LHCN-M2 (cell line): ENCODE results near the gene REG3A. TPM values are rescaled to one million over a fixed set of nuclear protein-coding genes. Genes with fewer than 3 reads are reported as not detected.

Experiments
- DNase-seq: peaks from one replicate; pipeline ENCODE4 v3.0.0-alpha.2; 2012; ENCODE audit warnings: low read depth
- total RNA-seq: library from RNA; depleted of rRNA; stranded (reverse); fragments of >200 nt; gene quantifications from 2 replicates; pipeline ENCODE4 v1.2.3, GENCODE V29; 2014; rRNA removed

Gene REG3A
- total RNA-seq, 1 experiment from 2014 or later = not detected

DNA sequence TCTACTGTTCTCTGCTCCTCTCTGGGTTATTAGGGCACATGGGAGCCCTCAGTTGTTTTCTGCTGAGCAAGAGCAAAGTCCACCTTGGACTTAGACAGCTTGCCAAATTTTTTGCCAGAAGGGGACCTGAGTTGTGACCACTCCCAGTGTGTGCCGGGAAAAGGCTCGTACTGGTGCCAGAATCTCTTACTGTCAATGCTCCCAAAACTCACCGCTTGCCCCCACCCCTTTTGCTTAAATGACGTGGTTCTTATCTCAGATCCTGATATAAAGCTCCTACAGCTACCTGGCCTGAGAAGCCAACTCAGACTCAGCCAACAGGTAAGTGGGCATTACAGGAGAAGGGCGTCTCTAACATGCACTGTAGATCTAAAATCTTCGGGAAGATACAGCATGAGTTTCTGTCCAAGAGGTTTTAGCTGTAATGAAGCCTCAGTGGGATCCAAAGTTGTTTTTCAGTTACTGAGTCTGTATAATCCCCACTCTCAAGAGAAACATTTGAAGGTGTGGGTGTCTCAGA is 39.3 kb downstream of the REG3A start, which contains the start of gene REG1A:
REG1A (plus strand) TSS at position 295 of the 520 bp plus-strand sequence. CDS start 374 bp downstream, outside the sequence.
- DNase-seq = no peak

- no peak for DNase-seq
These were observed 42.3 kb downstream of the REG3A start for GRCh38 chr2:79116997-79117928.

GRCh38 chr2:79114797-79115494 is 44.6 kb downstream of the REG3A start:
- no peak for DNase-seq

DNA sequence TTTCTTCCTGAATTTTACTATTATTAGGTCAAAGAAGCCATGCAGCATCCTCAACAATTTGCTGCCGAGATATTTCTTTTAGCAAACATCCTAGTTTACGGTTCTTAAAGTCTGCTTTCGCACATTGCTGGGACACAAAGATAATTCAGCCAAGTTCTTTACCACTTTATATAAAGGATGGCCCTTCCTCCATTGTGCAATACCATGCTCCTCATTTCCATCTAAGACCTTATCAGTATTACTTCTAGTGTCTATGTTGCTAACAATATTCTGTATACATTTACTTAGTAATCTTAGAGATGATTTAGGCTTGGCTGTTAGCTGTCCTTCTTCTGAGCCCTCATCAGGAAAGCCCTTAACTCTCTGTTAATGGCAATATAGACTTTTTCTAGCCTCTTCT is 47.3 kb downstream of the REG3A start:
- no peak for DNase-seq

Other genes with a start within 250 kb of the REG3A start
- gene REG3G, start 134.1 kb downstream of the REG3A start, total RNA-seq = not detected in 2 replicates
- gene REG1B, start 71.8 kb downstream of the REG3A start, total RNA-seq = not detected in 2 replicates
- gene REG1A, start 39.3 kb downstream of the REG3A start, total RNA-seq = not detected in 2 replicates